Activated naive CD8-positive, alpha-beta T cell treated with anti-CD3 and anti-CD28 coated beads, Interleukin-2, amount 10 ng/mL, durations not matched to agents 7 days and 5 days (primary cell): ENCODE measurements around the gene OBI1. TPM values are rescaled to one million over a fixed set of nuclear protein-coding genes. Genes with fewer than 3 reads are reported as not detected.

ENCODE experiments used
- ATAC-seq: fragments of 150-1000 bp; cut with Tn5 transposase; one replicate; pipeline ENCODE4 v1.10.0; 2021; ENCODE audit warnings: low read depth, moderate library complexity
- POLR2A ChIA-PET: fragments of 350-600 bp; sonication (Branson Sonifier 250); formaldehyde crosslinking; loops from one replicate; lab custom pipeline; 2021; ENCODE audit warnings: antibody characterized with exemption; lab: Charles Lee
- DNase-seq: peaks from one replicate; pipeline ENCODE4 v3.0.0; 2021
- H3K27ac Mint-ChIP-seq: one replicate; pipeline ENCODE4 v1.8.0; 2022; ENCODE audit warnings: mild to moderate bottlenecking, mixed read lengths
- H3K27me3 Mint-ChIP-seq: one replicate; pipeline ENCODE4 v1.8.0; 2022; ENCODE audit warnings: mild to moderate bottlenecking, moderate library complexity, mixed read lengths
- H3K36me3 Mint-ChIP-seq: one replicate; pipeline ENCODE4 v1.8.0; 2021; ENCODE audit warnings: mild to moderate bottlenecking, mixed read lengths
- H3K4me1 Mint-ChIP-seq: one replicate; pipeline ENCODE4 v1.8.0; 2021; ENCODE audit warnings: mixed read lengths
- H3K4me3 Mint-ChIP-seq: one replicate; pipeline ENCODE4 v1.8.0; 2022; ENCODE audit warnings: mild to moderate bottlenecking, moderate library complexity, mixed read lengths
- H3K9me3 Mint-ChIP-seq: one replicate; pipeline ENCODE4 v1.8.0; 2021; ENCODE audit warnings: mixed read lengths
- total RNA-seq, 2 experiments: library from RNA; stranded (reverse); gene quantifications; one replicate each; pipeline ENCODE4 v1.2.3, GENCODE V29; 2021

OBI1 gene
- total RNA-seq, 2 experiments from 2014 or later = 17.5 to 17.8 TPM

DNA sequence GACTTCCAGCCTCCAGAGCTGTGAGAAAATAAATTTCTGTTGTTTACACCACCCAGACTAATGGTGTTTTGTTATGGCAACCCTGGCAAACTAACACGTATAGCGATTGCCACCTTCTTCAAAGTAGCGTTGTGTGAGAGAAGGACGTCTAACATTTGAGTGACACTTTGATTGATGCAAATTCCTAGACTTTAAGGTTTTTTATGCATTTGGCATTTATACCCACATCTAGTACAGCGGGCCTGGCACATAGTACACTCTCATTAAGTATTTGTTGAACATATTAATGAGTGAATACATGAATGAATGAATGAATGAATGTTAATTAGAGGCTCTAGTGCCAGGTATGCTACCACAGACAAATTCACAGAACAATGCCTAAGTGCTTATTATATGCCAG is 92.3 kb downstream of the OBI1 start:
- Mint-ChIP-seq H3K27me3 (no peaks in the 10 kb centered on the region), H3K9me3 (no peaks in the 10 kb centered on the region), H3K4me3 (no peak overlapping the region), H3K36me3 (no peaks in the 10 kb centered on the region), H3K27ac (no peak overlapping the region), H3K4me1 (no peaks in the 10 kb centered on the region)
- POLR2A ChIA-PET = no interaction called here
- DNase-seq (no peak), ATAC-seq (no peak)

Other genes with a start within 250 kb of the OBI1 start
- under 1 TPM; 0.11 to 0.19 TPM for gene POU4F1, start 55.6 kb downstream of the OBI1 start, total RNA-seq